Neural progenitor cell (in vitro differentiated cells): Measurements from ENCODE around the gene PRAF2. TPM values are rescaled to one million over a fixed set of nuclear protein-coding genes. Genes with fewer than 3 reads are reported as not detected.

ENCODE experiments used
- DNase-seq: peaks from one replicate; pipeline ENCODE4 v3.0.0-alpha.2; 2016; ENCODE audit warnings: low spot score
- H2AFZ ChIP-seq: fragments of 200-600 bp; sonication (generic); replicated peaks from 2 replicates; pipeline ENCODE4 v1.6.1; 2016; ENCODE audit warnings: antibody characterized with exemption
- H3F3A ChIP-seq: fragments of 200-600 bp; sonication (generic); 2 replicates; pipeline ENCODE4 v1.6.1; 2016; ENCODE audit warnings: antibody characterized with exemption, low read depth
- H3K27ac ChIP-seq: fragments of 200-600 bp; sonication (generic); 2 replicates; pipeline ENCODE4 v1.5.1; 2016; ENCODE audit warnings: mild to moderate bottlenecking
- H3K27me3 ChIP-seq: fragments of 200-600 bp; sonication (generic); 2 replicates; pipeline ENCODE4 v1.6.1; 2016; ENCODE audit warnings: mild to moderate bottlenecking, moderate library complexity
- H3K36me3 ChIP-seq: fragments of 200-600 bp; sonication (generic); 2 replicates; pipeline ENCODE4 v1.5.1; 2016
- H3K4me1 ChIP-seq: fragments of 200-600 bp; sonication (generic); 2 replicates; pipeline ENCODE4 v1.6.1; 2016; ENCODE audit warnings: mixed run types
- H3K4me2 ChIP-seq: fragments of 200-600 bp; sonication (generic); 2 replicates; pipeline ENCODE4 v1.6.1; 2016
- H3K4me3 ChIP-seq: fragments of 200-600 bp; sonication (generic); 2 replicates; pipeline ENCODE4 v1.5.1; 2016
- H3K79me2 ChIP-seq: fragments of 200-600 bp; sonication (generic); 2 replicates; pipeline ENCODE4 v1.6.1; 2016; ENCODE audit warnings: low read depth
- H3K9ac ChIP-seq: fragments of 200-600 bp; sonication (generic); 2 replicates; pipeline ENCODE4 v1.6.1; 2016
- H3K9me3 ChIP-seq: fragments of 200-600 bp; sonication (generic); 2 replicates; pipeline ENCODE4 v1.5.1; 2016; ENCODE audit warnings: low read depth
- H4K20me1 ChIP-seq: fragments of 200-600 bp; sonication (generic); 2 replicates; pipeline ENCODE4 v1.6.1; 2016; ENCODE audit warnings: low read depth
- H3K27ac Mint-ChIP-seq: 3 replicates; pipeline ENCODE4 v1.8.0; 2021; ENCODE audit warnings: mixed read lengths
- H3K27me3 Mint-ChIP-seq: 2 replicates; pipeline ENCODE4 v1.8.0; 2022; ENCODE audit warnings: low read depth, mild to moderate bottlenecking, inconsistent platforms, moderate library complexity, mixed read lengths; ENCODE audit not compliant: insufficient read depth
- H3K36me3 Mint-ChIP-seq: 3 replicates; pipeline ENCODE4 v1.8.0; 2021; ENCODE audit warnings: mixed read lengths
- H3K4me1 Mint-ChIP-seq: 3 replicates; pipeline ENCODE4 v1.8.0; 2021; ENCODE audit warnings: mixed read lengths
- H3K4me3 Mint-ChIP-seq: 3 replicates; pipeline ENCODE4 v1.8.0; 2021; ENCODE audit warnings: mild to moderate bottlenecking, moderate library complexity, mixed read lengths
- H3K9me3 Mint-ChIP-seq: 3 replicates; pipeline ENCODE4 v1.8.0; 2020; ENCODE audit warnings: mixed read lengths
- EZH2 ChIP-seq: fragments of 200-600 bp; sonication (generic); IDR thresholded peaks from 2 replicates; pipeline ENCODE4 v1.6.1; 2017; ENCODE audit warnings: antibody characterized with exemption, mild to moderate bottlenecking, moderate library complexity
- EZH2phosphoT487 ChIP-seq: fragments of 200-600 bp; sonication (generic); IDR thresholded peaks from 2 replicates; pipeline ENCODE4 v1.6.1; 2017; ENCODE audit warnings: antibody characterized with exemption
- total RNA-seq: library from RNA; depleted of rRNA; stranded (reverse); fragments of >200 nt; gene quantifications from 2 replicates; pipeline ENCODE4 v1.2.3, GENCODE V29; 2015; ENCODE audit warnings: low replicate concordance
- TF ChIP-seq, protein P1 (sequence below): fragments of 200-600 bp; sonication (generic); IDR thresholded peaks from 2 replicates; pipeline ENCODE4 v1.5.1; 2017; ENCODE audit warnings: antibody characterized with exemption, mild to moderate bottlenecking

Gene PRAF2
- total RNA-seq, 1 donor from 2014 or later = 0.30 TPM

GRCh38 chrX:49079489-49080428 lies 6.0 kb upstream of the PRAF2 start, which contains the start of gene WDR45:
WDR45 (minus strand) TSS chrX:49079887; CDS start chrX:49078095, 1,792 bp downstream.
- H3K4me1 Mint-ChIP-seq = peaks cover 4% of the 10 kb centered on the region
- H3K27me3 ChIP-seq = no peaks in the 10 kb centered on the region
- no peaks in the 10 kb centered on the region for H3F3A ChIP-seq
- no peaks in the 10 kb centered on the region for H3K27me3 Mint-ChIP-seq
- DNase-seq = peak; percentile 65
- no peak for TF ChIP-seq EZH2phosphoT487
- no peak for TF ChIP-seq EZH2
- TF ChIP-seq, protein P1, sequence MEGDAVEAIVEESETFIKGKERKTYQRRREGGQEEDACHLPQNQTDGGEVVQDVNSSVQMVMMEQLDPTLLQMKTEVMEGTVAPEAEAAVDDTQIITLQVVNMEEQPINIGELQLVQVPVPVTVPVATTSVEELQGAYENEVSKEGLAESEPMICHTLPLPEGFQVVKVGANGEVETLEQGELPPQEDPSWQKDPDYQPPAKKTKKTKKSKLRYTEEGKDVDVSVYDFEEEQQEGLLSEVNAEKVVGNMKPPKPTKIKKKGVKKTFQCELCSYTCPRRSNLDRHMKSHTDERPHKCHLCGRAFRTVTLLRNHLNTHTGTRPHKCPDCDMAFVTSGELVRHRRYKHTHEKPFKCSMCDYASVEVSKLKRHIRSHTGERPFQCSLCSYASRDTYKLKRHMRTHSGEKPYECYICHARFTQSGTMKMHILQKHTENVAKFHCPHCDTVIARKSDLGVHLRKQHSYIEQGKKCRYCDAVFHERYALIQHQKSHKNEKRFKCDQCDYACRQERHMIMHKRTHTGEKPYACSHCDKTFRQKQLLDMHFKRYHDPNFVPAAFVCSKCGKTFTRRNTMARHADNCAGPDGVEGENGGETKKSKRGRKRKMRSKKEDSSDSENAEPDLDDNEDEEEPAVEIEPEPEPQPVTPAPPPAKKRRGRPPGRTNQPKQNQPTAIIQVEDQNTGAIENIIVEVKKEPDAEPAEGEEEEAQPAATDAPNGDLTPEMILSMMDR = no peak
- H3K9me3 ChIP-seq = no peaks in the 10 kb centered on the region
- H3K79me2 ChIP-seq = no peaks in the 10 kb centered on the region
- H2AFZ ChIP-seq = peak within 1 kb of the TSS; percentile 65
- peak within 1 kb of the TSS; percentile 82 for H3K9ac ChIP-seq
- peak within 1 kb of the TSS; percentile 67 for H3K27ac ChIP-seq
- peaks cover 15% of the 10 kb centered on the region for H3K9me3 Mint-ChIP-seq
- peaks cover 3% of the 10 kb centered on the region for H3K36me3 Mint-ChIP-seq
- no peaks in the 10 kb centered on the region for H3K4me1 ChIP-seq
- H3K4me2 ChIP-seq = peak within 1 kb of the TSS; percentile 77
- no peaks in the 10 kb centered on the region for H3K36me3 ChIP-seq
- peak within 1 kb of the TSS; percentile 93 for H3K27ac Mint-ChIP-seq
- no peaks in the 10 kb centered on the region for H4K20me1 ChIP-seq
- H3K4me3 Mint-ChIP-seq = peak within 1 kb of the TSS; percentile 89
- peak within 1 kb of the TSS; percentile 58 for H3K4me3 ChIP-seq

- DNase-seq = no peak
- Histone ChIP-seq H3K79me2 (no peaks in the 10 kb centered on the region), H3K4me3 (no peak overlapping the region), H3K27ac (no peak overlapping the region), H3K9me3 (no peaks in the 10 kb centered on the region), H3K4me1 (no peaks in the 10 kb centered on the region), H4K20me1 (no peaks in the 10 kb centered on the region), H3K4me2 (no peak overlapping the region), H3F3A (no peaks in the 10 kb centered on the region), H3K36me3 (no peaks in the 10 kb centered on the region), H2AFZ (no peak overlapping the region), H3K9ac (no peak overlapping the region), H3K27me3 (no peaks in the 10 kb centered on the region)
- H3K4me3 Mint-ChIP-seq = peak overlapping the region; percentile 21
- H3K27me3 Mint-ChIP-seq = peaks cover under 1% of the 10 kb centered on the region
- peaks cover 3% of the 10 kb centered on the region for H3K36me3 Mint-ChIP-seq
- TF ChIP-seq EZH2phosphoT487 = no peak
- no peak for TF ChIP-seq EZH2
- TF ChIP-seq, protein P1 = no peak
- peaks cover 7% of the 10 kb centered on the region for H3K4me1 Mint-ChIP-seq
- H3K9me3 Mint-ChIP-seq = peaks cover 15% of the 10 kb centered on the region
- no peak overlapping the region for H3K27ac Mint-ChIP-seq
Observed at GRCh38 chrX:49077941-49078340, 4.1 kb upstream of the PRAF2 start.

GRCh38 chrX:49075347-49075746 lies 1.5 kb upstream of the PRAF2 start:
- peaks cover 12% of the 10 kb centered on the region for H3K4me1 Mint-ChIP-seq
- no peaks in the 10 kb centered on the region for H3K79me2 ChIP-seq

More at GRCh38 chrX:49075347-49075746, 1.5 kb upstream of the PRAF2 start:
- Histone ChIP-seq H2AFZ (no peak overlapping the region), H3K4me3 (no peak overlapping the region), H3K27ac (no peak overlapping the region), H3K9me3 (no peaks in the 10 kb centered on the region), H3K4me1 (no peaks in the 10 kb centered on the region), H4K20me1 (no peaks in the 10 kb centered on the region), H3K36me3 (no peaks in the 10 kb centered on the region), H3K27me3 (no peaks in the 10 kb centered on the region), H3K9ac (no peak overlapping the region), H3K4me2 (no peak overlapping the region), H3F3A (no peaks in the 10 kb centered on the region)
- H3K27ac Mint-ChIP-seq = no peak overlapping the region
- H3K9me3 Mint-ChIP-seq = peaks cover 23% of the 10 kb centered on the region
- no peak for DNase-seq
- no peak overlapping the region for H3K4me3 Mint-ChIP-seq
- peaks cover 7% of the 10 kb centered on the region for H3K27me3 Mint-ChIP-seq
- H3K36me3 Mint-ChIP-seq = no peaks in the 10 kb centered on the region
- TF ChIP-seq EZH2phosphoT487 (no peak), EZH2 (no peak)
- TF ChIP-seq, protein P1 = no peak
